IMR-90 (cell line): Measurements from ENCODE around the gene AHCTF1.

ENCODE experiments used
- CEBPB ChIP-seq: IDR thresholded peaks from 2 replicates; pipeline ENCODE4 v1.6.1; 2012; ENCODE audit warnings: low read depth, low read length, improper control_type of control experiment
- MAZ ChIP-seq: IDR thresholded peaks from 2 replicates; pipeline ENCODE4 v1.6.1; 2012; ENCODE audit warnings: low read depth, mild to moderate bottlenecking, low read length, improper control_type of control experiment, moderate library complexity, borderline replicate concordance
- POLR2A ChIP-seq: IDR thresholded peaks from 2 replicates; pipeline ENCODE4 v1.6.1; 2012; ENCODE audit warnings: mild to moderate bottlenecking, low read depth, low read length
- RAD21 ChIP-seq: IDR thresholded peaks from 2 replicates; pipeline ENCODE4 v1.6.1; 2012; ENCODE audit warnings: low read length, improper control_type of control experiment
- RCOR1 ChIP-seq: IDR thresholded peaks from 2 replicates; pipeline ENCODE4 v1.6.1; 2012; ENCODE audit warnings: mild to moderate bottlenecking, low read length, improper control_type of control experiment; ENCODE audit not compliant: insufficient replicate concordance
- TF ChIP-seq, protein P1 (sequence below): conservative IDR thresholded peaks from 2 replicates; pipeline ENCODE4 v1.5.1; 2012; ENCODE audit warnings: mild to moderate bottlenecking, low read depth, low read length, improper control_type of control experiment

- TF ChIP-seq RCOR1: no peak
- TF ChIP-seq, protein P1, sequence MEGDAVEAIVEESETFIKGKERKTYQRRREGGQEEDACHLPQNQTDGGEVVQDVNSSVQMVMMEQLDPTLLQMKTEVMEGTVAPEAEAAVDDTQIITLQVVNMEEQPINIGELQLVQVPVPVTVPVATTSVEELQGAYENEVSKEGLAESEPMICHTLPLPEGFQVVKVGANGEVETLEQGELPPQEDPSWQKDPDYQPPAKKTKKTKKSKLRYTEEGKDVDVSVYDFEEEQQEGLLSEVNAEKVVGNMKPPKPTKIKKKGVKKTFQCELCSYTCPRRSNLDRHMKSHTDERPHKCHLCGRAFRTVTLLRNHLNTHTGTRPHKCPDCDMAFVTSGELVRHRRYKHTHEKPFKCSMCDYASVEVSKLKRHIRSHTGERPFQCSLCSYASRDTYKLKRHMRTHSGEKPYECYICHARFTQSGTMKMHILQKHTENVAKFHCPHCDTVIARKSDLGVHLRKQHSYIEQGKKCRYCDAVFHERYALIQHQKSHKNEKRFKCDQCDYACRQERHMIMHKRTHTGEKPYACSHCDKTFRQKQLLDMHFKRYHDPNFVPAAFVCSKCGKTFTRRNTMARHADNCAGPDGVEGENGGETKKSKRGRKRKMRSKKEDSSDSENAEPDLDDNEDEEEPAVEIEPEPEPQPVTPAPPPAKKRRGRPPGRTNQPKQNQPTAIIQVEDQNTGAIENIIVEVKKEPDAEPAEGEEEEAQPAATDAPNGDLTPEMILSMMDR: no peak
- no peak for TF ChIP-seq MAZ
- no peak for TF ChIP-seq CEBPB
- TF ChIP-seq POLR2A: no peak
- TF ChIP-seq RAD21: no peak
Observed at GRCh38 chr1:246828818-246829217, 102.9 kb downstream of the AHCTF1 start.
